HG03139 (cell line): ENCODE measurements around the gene PABPC4L.
"Not testable (repeated sequence)": the region's sequence is repeated elsewhere in the genome, so short reads cannot be mapped to it uniquely, and the experiment has no call there.

ENCODE experiments used
- ATAC-seq: cut with Tn5 transposase; IDR thresholded peaks from one replicate; pipeline ENCODE4 v1.9.1; 2021; ENCODE audit not compliant: unreplicated experiment

PABPC4L gene

DNA sequence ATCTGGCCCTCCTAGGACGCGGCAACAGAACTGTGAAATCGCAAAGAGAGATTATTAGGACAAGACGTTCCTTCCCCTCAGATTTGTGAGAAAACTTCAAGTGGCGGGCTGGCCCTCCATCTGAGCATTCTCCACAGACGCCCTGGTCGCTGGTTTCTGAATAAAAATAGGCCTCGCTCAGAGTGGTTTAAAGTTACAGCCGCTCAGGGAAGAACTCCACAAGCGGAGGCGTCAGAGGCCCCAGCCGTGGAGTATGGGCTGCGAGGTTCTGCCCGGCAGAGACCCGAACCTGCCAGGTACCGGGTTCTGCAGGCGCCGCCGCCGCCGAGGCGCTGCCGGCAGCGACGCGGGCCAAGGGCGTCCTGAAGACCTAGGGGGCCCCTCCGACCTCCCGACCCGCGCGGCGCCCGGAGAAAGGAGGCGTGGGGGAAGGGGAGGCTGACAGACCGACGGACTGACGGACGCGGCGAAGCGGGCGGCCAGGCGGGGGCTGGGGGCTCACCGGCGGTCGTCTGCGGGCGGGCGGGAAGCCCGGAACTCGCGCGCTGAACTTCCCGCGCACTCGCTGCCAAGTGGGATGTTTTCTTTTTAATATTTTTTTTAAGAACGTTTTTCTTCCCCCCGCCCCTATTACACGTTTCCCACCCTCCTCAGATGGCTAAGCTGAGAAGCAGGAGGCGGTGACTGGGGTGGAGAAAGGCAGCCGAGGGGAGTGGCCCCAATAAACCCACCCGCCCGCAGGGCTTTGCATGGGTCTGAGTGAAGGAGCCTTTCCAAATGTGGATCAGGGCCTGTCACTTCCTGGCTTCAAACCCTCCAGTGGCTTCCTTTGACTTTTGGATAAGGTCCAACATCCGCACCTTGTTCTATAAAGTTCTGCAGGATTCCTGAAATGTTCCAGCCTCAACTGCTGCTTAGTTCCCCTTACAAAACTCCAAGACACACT, at the start of gene PABPC4L:
PABPC4L (minus strand) TSS at position 574 of the 946 bp plus-strand sequence. CDS start 770 bp downstream, outside the sequence.
- no peak for ATAC-seq

DNA sequence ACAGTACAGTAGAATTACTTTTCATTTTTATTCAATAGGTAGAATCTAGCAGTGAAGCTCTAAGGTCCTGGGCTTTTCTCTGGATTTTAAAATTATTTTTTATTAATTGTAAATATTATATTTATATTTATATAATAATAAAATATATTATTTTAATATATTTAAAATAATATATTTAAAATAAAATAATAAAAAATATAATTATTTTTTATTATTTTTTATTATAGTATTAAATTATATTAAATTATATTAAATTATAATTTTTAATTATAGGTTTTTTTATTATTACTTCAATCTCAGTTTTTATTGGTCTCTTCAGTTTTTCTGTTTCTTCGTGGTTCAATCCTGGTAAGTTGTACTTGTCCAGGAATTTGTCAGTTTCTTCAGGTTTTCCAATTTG, 49.7 kb upstream of the PABPC4L start:
- ATAC-seq: no peak

DNA sequence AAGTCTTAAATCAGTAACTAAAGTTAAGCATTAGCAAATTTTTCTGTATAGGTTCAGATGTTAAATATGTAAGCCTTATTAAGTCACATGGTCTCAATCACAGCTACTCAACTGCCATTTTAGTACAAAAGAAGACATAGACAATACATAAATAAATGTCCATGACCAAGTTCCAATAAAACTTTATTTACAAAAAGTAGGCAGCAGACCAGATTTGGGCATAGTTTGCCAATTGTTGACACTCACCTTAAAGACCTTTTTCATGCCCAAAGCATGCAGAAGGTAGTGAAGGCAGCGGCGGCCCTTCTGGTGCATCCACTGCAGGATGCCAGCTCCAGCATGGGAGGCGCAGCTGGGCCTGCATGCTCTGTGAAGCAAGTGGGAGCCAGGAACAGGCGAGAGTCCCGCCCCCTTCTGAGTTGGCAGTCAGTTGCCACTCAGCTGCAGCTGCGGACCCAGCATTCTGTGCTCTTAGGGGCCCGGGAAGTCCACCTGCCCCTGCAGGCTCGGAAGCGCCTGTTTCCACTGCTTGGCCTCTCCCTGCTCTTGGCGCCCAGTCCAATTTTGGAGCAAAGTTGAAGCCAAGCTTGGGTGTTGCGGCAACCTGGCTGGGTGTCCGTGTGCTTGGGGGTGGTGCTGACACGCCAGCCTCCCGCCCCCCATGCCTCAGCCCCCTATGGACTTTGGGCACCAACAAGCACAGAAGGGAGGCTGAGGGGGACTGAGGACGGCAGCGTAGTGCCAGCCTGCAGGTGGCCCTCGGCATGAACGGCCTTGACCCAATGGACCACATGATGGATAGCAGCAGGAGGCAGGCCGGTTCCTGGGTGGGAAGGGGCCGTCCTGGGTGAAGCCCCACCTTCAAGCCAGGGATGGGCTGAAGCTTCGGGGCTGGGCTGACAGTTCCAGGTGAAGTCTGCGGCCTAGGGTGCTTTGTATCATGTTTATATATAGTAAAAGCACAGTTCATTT, 42.4 kb upstream of the PABPC4L start:
- ATAC-seq: no peak

DNA sequence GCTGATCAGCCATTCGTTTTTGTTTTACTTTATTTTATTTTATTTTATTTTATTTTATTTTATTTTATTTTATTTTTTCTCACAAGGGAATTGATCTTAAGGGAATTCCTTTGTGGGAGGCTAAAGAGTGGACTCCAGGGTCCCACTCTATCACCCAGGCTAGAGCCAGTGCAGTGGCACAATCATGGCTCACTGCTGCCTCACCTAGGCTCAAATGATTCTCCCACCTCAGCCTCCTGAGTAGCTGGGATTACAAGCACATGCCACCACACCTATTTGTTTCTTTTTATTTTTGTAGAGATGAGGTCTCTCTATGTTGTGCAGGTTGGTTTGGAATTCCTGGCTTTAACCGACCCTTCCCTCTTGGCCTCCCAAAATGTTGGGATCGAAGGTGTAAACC, 17.5 kb upstream of the PABPC4L start:
- no peak for ATAC-seq

DNA sequence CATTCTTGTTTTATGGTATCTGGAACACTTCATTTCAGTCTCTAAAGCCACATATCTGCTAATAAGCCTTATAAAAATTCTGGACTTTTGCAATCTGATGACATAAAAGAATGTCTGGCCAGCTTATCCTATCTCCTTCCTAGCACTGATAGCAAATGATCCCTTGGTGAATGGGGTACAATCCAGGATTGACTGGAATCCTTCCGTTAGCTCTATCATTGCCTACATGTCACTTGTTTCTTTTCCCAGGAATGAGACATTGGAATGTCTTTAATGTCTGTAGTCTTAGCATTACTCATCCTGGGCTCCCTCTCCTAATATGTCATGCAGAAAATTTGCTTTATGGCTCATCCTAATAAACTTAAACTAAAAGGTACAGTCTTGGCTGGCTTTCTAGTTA, 14.8 kb upstream of the PABPC4L start:
- no peak for ATAC-seq

DNA sequence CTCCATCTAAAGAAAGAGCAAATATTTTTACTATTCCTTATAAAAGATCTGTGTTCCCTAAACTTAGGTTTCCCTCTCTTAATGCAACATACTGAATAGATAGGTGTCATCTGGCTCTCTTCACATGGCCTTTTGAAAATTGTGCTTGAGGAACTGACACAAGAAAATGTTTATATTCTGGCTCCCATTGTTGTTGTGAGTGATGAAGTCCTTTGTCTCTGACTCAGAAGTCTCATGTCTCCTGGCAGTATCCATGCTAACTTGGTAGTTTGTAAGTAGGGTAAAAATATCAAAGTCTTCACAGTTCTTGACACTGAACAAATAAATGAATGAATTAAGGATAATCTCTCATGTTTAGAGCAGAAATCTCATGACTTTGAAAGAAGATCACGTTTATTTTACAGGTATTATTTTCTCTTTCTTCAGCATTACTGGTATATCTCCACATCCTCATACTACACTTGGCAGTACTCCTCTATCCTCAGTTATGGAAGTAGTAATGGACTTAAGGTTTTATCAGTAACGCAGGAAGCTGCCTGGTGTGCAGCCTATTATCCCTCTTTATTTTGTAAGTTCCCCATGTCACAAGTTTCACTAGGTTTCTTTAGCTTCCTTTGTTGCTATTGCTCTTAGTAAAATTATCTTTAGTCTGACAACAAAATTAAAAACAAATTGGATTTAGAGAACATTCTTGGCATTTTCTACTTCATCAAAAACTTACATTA, 14.2 kb upstream of the PABPC4L start:
- ATAC-seq: no peak

DNA sequence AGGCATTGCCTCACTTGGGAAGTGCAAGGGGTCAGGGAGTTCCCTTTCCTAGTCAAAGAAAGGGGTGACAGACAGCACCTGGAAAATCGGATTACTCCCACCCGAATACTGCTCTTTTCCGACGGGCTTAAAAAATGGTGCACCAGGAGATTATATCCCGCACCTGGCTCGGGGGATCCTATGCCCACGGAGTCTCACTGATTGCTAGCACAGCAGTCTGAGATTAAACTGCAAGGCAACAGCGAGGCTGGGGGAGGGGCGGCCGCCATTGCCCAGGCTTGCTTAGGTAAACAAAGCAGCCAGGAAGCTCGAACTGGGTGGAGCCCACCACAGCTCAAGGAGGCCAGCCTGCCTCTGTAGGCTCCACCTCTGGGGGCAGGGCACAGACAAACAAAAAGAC, 6.4 kb upstream of the PABPC4L start:
- ATAC-seq: not testable (repeated sequence)

DNA sequence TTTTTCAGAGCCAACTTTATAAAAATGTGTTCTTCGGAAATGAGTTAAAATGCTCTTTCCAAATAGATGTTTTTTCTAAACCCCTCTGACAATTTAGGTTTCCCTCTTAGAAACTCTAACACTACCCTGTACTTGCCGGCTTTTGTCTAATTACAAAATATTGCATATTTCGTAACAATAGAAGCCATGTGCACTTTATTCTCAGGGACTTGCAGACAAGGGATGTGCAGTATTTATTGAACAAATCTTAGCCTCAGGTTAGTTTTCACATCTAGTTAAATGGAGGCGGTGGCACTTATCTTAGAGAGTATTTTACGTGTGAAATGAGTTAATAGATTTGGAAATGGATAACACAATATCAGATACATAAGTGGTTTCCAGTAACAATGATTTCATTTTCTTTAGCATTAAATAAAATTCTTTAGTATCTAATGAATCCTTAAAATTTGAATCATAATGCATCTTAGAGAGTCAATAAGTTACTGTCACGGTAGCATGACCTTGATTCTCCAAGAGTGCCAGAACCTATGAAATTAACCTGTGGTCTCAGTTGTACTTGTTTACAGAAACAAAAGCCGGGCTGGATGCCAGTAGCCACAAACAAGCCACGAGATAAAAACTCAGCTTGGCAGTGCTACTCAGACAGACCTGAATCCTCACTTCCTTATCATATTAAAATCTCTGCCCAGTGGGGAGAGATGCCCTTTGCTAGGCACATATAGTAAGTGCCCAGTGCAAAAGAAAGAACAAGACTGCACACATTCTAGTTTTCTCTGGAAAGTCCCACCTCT, 772 bp upstream of the PABPC4L start:
- no peak for ATAC-seq

DNA sequence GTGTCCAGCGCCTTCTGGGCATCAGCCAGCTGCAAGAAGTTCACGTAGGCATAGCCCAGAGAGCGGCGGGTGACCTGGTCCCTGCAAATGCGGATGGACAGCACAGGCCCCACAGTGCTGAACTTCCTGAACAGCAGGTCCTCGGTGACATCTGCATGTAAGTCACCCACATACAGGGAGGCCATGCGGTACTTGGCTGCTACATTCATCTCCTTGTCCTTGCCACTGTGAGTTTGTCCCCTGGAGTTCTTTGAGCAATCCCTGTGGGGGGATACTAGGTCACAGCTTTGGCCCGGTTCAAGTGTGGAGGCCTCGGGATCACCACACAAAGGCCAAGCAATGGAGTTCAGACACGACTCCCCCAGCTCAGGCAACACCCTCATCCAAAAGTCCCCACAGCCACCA, 776 bp downstream of the PABPC4L start:
- no peak for ATAC-seq

DNA sequence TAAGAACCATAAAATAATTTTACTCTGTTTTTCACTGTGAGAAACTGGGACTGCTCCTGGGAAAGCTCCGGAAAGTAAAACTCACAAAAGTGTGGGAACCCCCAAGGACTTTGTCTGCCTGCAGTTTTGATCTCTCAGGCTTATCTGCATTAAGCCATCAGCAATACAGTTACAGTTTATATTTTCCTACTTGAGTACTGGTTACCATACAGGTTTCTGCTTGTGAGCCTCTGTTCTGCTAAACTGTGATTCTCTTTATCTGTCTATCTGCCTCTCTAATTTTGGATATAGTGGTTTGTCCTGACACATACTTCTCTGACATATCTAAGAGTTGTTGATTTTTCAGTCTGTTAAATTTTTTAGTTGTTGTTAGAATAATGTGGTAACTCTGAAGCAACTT, 11.6 kb downstream of the PABPC4L start:
- no peak for ATAC-seq

DNA sequence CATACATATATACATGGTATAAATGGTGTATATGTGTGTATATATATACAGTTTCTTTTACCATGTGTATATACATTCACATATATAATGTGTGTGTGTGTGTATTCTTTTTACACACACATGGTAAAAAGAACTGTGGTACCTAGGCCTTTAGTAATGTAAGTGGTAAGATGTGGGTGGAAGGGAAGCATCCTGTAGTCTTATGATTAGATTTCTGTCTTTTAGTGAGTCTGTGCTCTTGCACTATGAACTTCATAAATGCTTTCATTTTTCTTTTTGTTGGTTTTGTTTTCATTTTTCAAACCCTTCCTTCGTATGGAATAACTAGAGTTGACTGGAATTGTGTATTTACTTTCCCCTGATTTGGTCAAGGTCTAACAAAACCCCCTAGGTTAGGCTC, 12.1 kb downstream of the PABPC4L start:
- no peak for ATAC-seq

DNA sequence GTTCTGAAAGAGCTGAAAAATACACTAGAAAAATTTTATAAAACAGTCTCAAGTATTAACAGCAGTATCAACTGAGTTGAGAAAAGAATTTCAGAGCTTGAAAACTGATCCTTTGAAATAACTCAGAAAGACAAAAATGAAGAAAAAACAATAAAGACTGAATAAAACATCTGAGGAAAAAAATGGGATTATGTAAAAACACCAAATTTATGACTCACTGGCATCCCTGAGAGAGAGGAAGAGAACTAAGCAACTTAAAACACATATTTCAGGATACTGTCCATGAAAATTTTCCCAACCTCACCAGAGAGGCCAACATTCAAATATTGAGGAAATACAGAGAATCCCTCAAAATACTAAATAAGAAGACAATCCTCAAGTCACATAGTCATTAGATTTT, 22.9 kb downstream of the PABPC4L start:
- ATAC-seq: no peak

DNA sequence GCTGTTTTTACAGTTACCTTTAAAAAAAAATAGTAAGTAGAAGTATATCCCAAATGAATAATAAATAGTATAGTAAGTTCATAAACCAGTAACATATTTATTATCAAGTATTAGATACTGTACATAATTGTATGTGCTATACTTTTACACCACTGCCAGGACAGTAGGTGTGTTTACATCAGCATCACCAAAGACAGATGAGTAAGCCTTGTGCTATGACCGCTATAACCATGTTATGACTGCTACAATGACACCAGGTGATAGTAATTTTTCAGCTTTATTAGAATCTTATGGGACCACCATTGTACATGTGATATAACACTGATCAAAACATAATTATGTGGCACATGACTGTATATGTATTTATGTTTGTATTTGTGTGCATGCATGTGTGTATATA, 27.3 kb downstream of the PABPC4L start:
- ATAC-seq: no peak

DNA sequence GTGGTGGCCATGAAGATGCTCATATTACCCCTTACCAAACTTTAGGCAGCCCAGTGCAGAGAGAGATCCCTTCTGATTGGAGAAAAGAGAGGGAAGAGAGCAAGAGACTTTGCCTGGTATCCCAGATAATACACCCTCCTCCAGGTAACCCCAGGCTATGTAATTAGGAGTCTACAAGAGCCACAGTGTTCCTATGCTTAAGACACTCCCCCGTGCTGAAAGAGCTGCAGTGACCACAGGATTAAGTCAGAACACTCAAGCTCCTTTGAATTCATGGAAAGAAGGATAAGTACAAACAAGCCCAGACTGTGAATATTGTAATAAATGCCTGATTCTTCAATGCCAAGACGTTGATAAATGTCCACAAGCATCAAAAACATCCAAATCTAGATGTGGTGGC, 41.4 kb downstream of the PABPC4L start:
- no peak for ATAC-seq

DNA sequence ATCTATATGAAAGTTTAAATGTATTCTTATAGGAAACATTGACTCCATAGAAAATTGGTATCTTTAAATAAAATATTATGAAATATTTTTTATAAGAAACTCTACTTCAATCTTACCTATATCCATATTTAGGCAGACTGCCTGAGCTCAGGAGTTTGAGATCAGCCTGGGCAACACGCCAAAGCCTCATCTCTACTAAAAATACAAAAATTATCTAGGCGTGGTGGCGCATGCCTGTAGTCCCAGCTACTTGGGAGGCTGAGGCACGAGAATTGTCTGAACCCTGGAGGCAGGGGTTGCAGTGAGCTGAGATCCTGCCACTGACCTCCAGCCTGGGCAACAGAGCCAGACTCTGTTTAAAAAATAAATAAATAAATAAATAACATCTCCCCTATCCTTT, 47.5 kb downstream of the PABPC4L start:
- ATAC-seq: no peak

DNA sequence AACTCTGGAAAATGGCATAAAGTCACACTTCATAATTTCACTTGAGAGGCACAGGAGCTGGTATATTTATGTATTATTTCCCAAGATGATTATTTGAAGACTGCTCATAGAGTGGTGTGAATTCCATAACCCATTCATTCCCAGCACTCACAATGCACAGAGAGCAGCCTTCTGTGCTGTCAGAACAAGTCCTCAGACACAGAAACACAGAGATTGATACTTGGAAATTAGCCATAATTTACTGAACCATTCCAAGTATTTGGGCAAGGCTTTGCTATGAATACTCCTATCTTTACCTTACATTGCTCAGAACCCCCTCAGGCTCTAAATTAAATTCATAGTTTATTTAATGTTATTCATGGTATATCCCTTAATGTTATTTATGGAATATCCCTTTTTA, 53.6 kb downstream of the PABPC4L start:
- no peak for ATAC-seq
